Stomach (tissue), 4 donors: ENCODE measurements around the gene ZNF311.

Source experiments
- CTCF ChIP-seq, 7 experiments: fragments of 450-650 bp in 4 of 7; fragments of 200-600 bp in 3 of 7; sonication (generic) in 3 of 7; IDR thresholded peaks; one replicate each; pipeline ENCODE4 v1.5.1; 2016 to 2019; ENCODE audit warnings: antibody characterized with exemption in 7 of 7, control low read depth in 2 of 7, mild to moderate bottlenecking in 1 of 7
- POLR2AphosphoS5 ChIP-seq, 3 donors: sonication (generic); formaldehyde crosslinking; IDR thresholded peaks; one replicate each; pipeline ENCODE4 v1.6.1; 2016; ENCODE audit warnings: antibody characterized with exemption in 3 of 3

DNA sequence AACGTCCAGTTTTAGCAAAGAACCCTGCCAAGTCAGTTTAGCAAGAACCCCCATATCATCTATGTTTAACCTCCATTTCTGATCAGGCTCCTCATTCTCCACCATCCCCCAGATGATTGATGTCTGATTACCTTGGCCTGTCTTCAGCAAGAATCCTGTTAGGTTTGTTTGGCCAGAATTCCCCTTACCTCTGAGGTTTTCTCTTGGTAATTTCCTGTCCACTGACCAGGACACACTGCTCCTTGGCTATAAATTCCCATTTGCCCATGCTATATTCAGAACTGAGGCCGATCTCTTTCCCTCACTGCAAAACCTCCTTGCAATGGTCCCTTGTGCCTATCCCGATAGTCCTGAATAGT lies 27.0 kb downstream of the ZNF311 start:
- no peak for TF ChIP-seq CTCF (IDR thresholded peaks at IDR 0.05)
- no peak for TF ChIP-seq POLR2AphosphoS5 (IDR thresholded peaks at IDR 0.05)
